ENCODE measurements around the gene SLC27A1.
A peak's percentile ranks its signal among the peaks of the same experiment; 100 is the strongest.
"Not testable (repeated sequence)": the region's sequence is repeated elsewhere in the genome, so short reads cannot be mapped to it uniquely, and the experiment has no call there.

Gene SLC27A1

DNA sequence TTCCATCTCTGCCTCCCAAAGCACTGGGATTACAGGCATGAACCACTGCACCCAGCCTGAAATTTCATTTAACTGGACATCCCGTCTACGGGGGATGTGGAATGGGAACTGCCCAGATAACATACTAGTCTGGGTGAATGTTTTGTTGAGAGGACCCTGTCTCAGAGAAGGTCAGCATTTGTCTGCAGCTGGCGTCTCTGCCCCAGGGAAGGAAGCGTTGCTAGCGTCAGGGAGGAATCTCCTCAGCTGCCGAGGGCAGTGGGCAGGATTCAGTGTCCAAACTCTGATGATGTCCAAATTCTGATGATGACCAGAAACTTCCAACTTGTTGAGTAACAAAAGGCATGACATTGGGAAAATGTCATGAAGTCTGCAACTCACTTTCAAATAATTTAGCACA lies 12.7 kb upstream of the SLC27A1 start:
- no peak for DNase-seq

DNA sequence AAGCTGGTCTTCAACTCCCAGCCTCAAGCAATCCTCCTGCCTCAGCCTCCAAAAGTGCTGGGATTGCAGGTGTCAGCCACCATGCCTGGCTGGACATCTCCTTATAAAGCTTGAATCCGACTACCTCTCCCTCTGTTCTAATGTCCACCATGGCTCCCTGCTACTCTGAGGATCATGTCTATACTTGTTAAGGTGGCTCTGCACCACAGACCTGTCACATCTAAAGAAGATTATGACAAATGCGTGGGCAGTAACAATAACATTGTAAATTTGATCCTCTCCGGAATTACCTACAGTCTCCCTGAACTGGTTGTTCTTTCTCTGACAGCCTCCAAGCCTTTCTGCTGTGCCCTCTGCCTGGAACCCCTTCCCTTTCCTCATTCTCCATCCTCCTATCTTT lies 11.4 kb upstream of the SLC27A1 start:
- DNase-seq: no peak

DNA sequence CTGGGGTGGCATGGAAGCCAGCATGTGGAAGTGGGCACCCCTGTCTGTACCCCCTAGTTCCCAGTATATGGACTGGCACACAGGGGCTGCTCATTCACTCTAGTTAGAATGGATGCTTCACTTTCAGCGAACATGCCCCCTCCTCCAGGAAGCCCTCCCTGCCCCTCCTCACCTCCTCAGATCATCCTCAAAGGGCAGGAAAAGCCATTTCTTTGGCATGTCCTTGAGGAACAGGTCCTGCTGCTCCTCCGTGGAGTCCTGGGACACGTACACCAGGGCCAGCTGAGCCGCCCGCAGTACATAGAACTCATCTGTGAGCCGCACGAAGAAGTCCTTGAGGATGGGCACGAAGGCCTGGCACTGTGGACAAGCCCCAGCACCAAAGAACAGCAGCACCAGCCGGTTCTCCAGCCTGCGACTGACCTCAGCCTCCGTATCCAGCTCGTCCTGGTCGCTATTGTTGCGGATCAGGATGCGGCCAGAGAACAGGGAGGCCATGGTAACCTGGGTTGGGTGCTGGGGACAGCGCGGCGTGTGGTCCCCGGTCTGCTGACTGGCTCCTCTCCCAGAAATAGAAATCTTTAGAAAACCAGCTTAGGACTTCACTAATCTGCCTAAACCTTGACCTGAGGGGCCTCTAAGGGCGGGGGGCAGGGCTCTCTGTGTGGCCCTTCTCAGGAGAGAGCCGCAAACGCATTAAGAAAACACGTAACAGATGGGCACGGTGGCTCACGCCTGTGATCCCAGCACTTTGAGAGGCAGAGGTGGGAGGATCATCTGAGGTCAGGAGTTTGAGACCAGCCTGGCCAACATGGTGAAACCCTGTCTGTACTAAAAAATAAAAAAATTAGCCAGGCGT lies 9.7 kb upstream of the SLC27A1 start, which contains the start of gene NXNL1:
Gene NXNL1, minus strand, starts transcription at position 555 of the 859 bp plus-strand sequence. Its CDS starts 57 bp downstream, at position 498.
- DNase-seq: no peak

DNA sequence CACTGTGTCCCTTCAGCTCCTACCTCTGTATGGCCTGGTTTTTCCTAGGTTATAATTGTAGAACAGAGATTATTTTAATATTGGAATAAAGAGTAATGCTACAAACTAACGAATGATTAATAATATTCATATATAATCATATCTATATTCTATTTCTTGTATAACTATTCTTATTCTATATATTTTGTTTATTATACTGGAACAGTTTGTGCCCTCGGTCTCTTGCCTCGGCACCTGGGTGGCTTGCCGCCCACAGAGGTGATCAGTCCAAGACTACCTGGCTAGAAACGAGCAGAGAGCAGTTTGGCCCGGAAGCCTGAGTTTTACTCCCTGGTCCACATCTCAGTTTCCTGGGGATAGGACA lies 3.9 kb upstream of the SLC27A1 start:
- DNase-seq: no peak

DNA sequence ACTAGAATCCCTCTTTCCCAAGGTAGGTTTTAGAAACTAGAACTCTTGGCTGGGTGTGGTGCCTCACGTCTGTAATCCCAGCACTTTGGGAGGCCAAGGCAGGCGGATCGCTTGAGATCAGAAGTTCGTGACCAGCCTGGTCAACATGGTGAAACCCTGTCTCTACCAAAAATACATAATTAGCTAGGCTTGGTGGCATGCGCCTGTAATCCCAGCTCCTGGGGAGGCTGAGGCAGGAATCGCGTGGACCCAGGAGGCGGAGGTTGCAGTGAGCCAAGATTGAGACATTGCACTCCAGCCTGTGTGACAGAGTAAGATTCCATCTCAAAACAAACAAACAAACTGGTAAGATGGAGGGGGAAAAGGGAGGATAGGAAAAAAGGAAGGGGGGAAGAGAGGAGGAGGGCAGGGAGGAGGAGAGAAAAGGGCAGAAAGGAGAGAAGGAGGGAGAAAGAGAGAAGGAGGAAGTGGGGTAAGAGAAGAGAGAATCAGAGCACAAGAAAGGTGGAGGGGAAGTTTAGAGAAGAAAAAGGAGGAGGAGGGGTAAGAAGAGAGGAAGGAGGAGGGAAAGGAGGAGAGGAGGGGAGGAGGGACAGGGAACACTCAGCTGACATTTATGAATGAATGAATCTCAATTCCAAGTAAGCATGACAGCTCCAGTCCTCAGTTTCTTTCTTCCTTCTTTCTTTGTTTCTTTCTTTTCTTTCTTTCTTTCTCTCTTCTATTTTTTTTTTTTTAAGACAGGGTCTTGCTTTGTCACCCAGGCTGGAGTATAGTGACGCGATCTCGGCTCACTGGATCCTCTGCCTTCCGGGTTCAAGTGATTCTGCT lies 2.6 kb upstream of the SLC27A1 start:
- no peak for DNase-seq

DNA sequence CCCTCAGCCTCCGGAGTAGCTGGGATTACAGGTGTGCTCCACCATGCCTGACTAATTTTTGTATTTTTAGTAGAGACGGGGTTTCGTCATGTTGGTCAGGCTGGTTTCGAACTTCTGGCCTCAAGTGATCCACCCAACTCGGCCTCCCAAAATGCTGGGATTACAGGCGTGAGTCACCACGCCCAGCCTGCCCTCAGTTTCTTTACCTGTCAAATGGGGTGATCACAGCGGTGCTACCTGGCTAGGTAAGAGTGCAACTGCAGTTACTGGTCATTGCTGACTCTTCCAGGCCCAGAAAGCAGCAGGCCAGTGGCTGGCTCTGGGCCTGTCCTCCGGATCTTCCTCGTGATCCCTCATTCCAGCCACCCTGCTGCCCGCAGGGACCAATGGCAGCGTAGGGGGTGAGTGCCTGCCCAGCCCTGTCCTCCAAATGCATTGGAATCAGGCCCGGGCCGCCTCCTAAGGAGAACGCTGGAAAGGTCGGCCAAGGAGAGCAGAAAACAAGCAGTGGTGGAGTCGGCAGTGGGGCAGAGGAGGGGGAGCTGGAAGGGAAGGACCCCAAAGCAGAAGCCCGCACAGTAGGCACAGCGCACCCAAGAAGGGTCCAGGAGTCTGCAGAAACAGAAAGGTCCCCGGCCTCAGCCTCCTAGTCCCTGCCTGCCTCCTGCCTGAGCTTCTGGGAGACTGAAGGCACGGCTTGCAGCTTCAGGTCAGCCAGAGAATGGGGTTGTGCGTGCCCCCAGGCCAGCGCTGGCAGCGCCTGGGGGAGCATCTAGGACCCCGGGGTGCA lies 1.8 kb upstream of the SLC27A1 start:
- DNase-seq: no peak

DNA sequence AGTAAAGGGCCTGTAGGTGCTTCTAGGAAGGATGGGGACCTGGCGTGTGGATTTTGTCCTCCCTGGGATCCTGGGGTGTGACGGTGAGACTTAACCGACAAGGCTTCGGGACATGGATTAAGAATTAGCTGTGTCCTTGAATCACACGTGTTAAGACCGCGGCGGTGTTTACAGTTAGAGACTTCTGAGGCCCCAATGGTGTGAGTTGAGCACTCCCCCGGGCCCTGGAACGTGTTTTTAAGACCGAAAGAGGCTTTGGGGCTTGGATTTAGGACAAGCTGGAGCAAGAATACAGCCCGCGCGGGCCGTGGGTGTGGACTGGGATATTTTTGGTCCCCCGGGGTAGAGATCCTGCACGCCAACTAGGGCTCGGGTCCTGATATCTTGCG lies 1.2 kb upstream of the SLC27A1 start:
- no peak for DNase-seq

DNA sequence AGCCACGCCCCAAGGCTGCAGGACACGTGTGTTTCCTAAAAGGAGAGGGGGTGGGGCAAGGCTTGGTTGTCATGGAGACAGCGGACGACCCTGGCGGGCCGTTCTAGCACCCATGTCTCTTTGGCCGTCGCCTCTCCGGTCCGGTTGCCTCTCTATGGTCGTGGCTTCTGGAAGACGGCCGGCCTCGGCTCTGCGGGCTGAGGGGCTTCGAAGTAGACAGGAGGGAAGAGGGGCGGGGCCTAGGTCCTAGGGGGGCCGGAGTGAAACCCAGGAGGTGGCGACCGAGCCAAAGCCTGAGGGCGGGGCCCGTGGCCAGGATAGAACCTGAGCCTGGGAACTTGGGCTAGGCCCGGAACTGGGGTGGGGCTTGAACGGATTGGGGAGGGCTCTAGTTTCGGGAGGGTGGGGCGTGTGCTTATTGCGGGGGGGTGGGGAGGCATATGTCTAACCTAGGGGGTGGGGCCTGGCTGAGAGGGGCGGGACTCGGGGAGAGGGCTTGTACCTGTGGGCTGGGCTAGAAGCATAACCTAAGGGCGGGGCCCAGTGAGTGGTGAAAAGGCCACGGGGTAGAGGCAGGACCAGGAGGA lies 750 bp upstream of the SLC27A1 start:
- peak; percentile 98 for DNase-seq

DNA sequence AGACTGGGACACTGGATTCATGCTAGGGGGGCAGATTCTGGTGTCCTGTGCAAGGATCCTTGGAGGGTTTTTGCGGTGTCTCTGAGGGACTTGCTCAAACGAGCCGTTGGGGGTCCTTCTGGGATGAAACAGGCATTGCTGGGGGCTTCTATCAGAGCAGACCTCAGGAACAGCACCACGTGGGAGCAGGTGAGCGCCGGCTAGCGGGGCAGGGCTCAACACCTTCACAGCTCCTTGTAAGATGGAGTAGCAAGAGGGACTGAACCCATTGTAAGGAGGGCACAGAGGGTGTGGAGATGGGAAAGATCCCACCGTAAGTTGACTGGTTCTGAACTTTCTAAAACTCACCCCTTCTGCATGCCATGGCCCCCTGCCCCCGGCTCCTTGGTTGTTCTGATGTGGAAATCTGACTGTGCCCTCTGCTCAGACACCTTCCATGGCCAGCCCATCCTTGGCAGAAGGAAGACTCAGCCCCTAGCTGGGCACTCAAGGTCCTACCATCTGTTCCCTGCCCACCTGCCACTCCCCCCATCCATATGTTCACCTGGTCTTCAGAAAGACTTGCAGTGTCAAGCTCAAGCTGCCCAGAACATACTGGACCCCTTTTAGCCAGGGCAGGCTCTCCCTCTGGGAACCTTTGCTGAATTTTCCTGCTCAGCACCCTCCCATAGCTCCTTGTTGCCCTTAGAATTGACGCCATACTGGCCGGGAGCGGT lies 1.2 kb downstream of the SLC27A1 start:
- DNase-seq: no peak

DNA sequence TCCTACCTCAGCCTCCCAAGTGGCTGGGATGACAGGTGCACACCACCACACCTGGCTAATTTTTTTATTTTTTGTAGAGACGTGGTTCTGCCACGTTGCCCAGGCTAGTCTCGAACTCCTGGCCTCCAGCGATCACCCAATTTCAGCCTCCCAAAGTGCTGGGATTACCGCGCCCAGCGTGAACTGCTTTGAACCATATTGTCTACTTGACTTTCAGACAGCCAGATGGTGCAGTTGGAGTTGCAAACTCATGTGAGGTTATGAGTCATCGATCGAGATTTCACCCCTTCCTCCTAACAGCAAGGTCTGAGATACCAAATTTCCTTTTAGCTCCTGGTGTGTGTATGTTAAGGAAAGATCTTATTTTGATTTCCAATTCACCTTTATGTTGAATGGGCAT lies 2.7 kb downstream of the SLC27A1 start:
- no peak for DNase-seq

DNA sequence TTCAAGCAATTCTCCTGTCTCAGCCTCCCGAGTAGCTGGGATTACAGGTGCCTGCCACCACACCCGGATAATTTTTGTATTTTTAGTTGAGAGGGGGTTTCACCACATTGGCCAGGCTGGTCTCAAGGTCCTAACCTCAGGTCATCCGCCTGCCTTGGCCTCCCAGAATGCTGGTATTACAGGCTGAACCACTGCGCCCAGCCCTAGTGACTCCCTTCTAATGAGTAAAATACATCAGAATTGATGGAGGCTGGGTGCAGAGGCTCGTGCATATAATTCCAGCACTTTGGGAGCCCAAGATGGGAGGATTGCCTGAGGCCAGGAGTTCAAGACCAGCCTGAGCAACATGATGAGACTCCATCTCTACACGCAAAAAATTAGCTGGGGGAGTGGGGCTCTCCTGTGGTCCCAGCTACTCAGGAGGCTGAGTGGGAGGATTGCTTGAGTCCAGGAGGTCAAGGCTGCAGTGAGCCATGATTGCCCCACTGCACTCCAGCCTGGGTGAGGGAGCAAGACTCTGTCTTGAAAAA lies 4.8 kb downstream of the SLC27A1 start:
- DNase-seq: not testable (repeated sequence)

DNA sequence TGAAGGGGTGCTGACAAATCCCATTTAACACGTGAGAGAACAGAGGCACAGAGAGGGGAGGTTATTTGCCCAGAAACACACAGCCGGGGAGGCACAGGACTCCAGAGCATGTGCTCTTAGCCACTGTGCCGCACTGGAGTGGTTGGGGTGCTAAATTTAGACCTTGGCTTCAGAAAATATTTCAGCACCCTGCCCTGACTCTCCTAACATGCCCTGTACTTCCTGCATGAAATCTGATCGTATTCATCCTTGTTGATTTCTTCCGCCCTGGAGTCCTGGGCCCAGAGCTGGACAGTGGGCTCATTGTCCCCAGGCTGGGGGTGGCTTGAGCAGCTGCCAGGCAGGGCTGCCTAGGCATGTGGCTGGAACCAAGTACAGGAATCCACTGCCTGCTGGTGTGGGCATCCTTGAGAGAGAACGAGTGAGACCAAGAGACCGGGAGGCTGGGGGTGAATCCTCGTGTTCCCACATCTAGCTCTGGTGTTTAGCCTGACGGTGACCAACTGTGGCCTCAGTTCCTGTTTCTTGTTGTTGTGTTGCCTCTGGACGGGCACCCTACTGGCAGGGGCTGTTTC lies 5.3 kb downstream of the SLC27A1 start:
- DNase-seq: no peak

DNA sequence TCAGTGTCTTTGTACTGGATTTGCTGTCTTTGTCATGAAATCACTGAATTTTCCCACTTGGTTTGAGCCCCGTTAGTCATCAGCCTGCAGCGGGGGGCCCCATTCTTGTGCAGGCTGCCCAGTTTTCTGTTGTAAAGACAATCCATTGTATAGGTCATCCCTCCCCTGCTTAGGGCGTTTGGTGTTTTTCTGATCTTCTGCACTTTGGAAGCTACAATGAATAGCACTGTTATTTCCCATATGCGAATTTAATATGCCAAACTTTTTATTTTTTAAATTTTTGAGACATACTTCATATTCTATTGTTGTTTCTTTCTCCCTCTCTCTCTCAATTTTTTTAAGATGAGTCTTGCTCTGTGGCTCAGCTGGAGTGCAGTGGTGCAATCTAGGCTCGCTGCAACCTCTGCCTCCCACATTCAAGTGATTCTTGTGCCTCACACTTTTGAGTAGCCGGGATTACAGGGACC lies 9.0 kb downstream of the SLC27A1 start:
- DNase-seq: no peak

DNA sequence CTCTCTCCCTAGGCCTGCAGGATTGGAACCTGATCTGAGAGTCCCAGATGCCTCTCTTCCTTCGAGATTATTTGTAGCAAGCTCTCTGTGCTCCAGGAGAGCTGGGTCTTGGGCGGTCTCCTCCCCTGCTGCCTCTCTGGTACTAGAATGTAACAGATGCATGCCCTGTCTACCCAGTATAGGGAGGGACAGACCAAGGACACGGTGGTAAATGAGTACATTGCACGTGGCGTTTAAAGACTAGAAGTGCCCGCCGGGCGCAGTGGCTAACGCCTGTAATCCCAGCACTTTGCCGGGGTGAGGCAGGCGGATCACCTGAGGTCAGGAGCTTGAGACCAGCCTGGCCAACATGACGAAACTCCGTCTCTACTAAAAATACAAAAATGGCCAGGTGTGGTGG lies 11.7 kb downstream of the SLC27A1 start:
- no peak for DNase-seq

DNA sequence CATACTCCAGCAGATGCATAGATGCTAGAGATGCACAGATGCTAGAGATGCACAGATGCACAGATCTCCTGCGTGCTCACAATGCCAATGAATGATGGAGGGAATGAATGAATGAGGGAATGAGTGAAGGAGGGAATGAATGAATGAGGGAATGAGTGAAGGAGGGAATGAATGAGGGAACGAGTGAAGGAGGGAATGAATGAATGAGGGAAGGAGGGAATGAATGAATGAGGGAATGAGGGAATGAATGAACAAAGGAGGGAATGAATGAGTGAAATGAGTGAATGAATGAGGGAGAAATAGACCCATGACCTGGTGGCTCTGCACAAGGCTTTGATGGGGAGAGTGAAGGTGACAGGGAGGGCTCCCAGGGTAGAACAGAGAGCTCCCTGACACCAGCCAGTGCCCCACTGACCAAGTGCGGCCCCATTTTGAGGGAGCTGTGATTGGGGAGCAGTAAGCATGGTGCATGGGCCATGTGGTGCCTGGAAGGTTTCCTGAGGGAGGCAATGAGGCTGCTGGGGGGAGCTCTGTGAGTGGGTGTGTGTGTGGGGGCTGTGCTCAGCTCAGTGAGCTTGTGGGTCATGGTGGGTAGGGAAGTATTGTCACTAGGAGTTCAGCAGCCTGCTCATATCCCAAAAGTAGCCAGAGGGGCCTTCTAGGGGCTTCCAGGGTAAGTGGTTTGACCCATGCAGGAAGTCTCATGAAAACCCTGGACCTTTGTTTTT lies 12.7 kb downstream of the SLC27A1 start:
- DNase-seq: no peak

DNA sequence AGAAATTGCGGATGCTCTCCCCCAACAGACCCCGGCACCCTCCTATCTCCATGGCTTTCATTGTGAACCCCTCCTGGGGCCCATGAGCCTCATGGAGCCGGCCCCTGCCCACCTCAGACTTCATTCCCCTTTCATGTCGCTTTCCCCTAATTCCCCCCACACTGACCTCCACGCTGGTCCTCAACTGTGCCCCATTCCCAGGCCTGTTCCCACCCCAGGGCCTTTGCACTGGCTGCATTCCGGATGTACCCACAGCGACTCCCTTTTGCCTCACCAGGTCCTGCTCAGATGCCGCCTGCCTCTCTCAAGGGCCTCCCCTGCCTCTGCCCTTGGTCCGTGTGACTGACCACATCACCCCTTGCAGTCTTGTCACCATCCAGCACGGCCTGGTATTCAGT lies 13.3 kb downstream of the SLC27A1 start:
- no peak for DNase-seq

DNA sequence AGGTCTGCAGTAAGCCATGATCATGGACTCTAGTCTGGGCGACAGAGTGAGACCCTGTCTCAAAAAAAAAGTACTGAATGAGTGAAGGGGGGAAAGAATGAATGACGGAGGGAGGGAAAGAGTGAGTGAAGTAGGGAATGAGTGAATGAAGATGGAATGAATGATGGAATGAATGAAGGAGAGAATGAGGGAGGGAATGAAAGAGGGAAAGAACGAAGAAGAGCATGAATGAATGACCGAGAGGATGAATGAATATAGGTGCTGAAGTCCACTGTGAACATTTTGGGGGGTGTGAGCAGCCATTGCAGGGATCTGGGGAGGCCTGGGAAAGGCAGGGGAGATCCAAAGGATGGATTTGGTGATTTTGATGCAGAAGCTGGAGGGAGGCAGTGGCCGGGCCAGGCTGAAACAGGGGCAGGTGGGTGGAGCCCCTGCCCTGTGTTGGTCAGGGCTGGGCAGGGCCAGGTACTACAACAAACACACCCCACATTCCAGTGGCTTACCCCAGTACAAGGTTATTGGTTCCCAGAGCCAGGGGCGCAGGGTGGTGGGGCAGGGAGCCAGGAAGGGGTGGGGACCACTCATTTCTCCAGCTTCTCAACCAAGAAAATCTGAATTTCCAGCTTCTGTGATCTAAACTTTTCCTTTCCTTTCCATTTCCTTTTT lies 14.3 kb downstream of the SLC27A1 start:
- no peak for DNase-seq

DNA sequence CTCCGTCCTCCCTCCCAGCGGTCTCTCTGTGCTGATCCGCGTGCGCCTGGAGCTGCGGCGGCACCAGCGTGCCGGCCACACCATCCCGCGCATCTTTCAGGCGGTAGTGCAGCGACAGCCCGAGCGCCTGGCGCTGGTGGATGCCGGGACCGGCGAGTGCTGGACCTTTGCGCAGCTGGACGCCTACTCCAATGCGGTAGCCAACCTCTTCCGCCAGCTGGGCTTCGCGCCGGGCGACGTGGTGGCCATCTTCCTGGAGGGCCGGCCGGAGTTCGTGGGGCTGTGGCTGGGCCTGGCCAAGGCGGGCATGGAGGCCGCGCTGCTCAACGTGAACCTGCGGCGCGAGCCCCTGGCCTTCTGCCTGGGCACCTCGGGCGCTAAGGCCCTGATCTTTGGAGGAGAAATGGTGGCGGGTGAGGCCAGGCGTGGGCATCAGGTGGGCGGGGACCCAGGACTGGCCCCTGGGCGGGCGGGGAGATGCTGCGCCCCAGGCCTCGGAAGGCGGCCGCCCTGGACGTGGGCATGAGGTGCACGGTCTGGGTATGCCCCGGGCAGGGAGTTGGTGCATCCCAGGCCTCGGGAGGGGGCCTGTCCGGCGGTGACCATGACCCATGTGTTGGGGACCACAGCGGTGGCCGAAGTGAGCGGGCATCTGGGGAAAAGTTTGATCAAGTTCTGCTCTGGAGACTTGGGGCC lies 16.4 kb downstream of the SLC27A1 start:
- DNase-seq: no peak
